Esophagus muscularis mucosa (tissue), 4 donors: ENCODE data around the gene DAAM2. TPM values are rescaled to one million over a fixed set of nuclear protein-coding genes. Genes with fewer than 3 reads are reported as not detected.

Experiments used
- DNase-seq: peaks from one replicate; pipeline ENCODE4 v3.0.0-alpha.2; 2017; ENCODE audit errors: extremely low spot score
- H3K27ac ChIP-seq, 4 donors: fragments of 200-600 bp; sonication (generic); replicated peaks in 1 of 4; 1 replicate in 3 of 4; 2 replicates in 1 of 4; pipeline ENCODE4 v1.5.1; 2016 to 2019; ENCODE audit warnings: mild to moderate bottlenecking in 1 of 4
- H3K27me3 ChIP-seq, 4 donors: fragments of 200-600 bp; sonication (generic); one replicate each; pipeline versions ENCODE4 v1.5.1 to v1.6.0; 2016 to 2019
- H3K36me3 ChIP-seq, 4 donors: fragments of 200-600 bp; sonication (generic); one replicate each; pipeline ENCODE4 v1.5.1; 2016 to 2019
- H3K4me1 ChIP-seq, 4 donors: fragments of 200-600 bp; sonication (generic); one replicate each; pipeline ENCODE4 v1.5.1; 2016 to 2019
- H3K4me3 ChIP-seq, 4 donors: fragments of 200-600 bp; sonication (generic); 1 replicate in 2 of 4; 2 replicates in 2 of 4; pipeline ENCODE4 v1.5.1; 2016 to 2019; ENCODE audit warnings: mild to moderate bottlenecking in 4 of 4, moderate library complexity in 1 of 4
- H3K9me3 ChIP-seq, 4 donors: fragments of 200-600 bp; sonication (generic); 1 replicate in 3 of 4; 2 replicates in 1 of 4; pipeline ENCODE4 v1.5.1; 2016 to 2019
- CTCF ChIP-seq, 3 experiments: fragments of 200-600 bp in 2 of 3; fragments of 450-650 bp in 1 of 3; sonication (generic) in 2 of 3; IDR thresholded peaks; one replicate each; pipeline ENCODE4 v1.5.1; 2017 to 2019; ENCODE audit warnings: antibody characterized with exemption in 3 of 3, mild to moderate bottlenecking in 2 of 3, moderate library complexity in 1 of 3
- EP300 ChIP-seq: sonication (generic); formaldehyde crosslinking; IDR thresholded peaks from one replicate; pipeline ENCODE4 v1.6.1; 2017; ENCODE audit warnings: antibody characterized with exemption
- POLR2A ChIP-seq: fragments of 450-650 bp; IDR thresholded peaks from one replicate; pipeline ENCODE4 v1.6.1; 2017; ENCODE audit warnings: antibody characterized with exemption, moderate library complexity, mild to moderate bottlenecking, low read depth
- POLR2AphosphoS5 ChIP-seq, 2 donors: sonication (generic); formaldehyde crosslinking; IDR thresholded peaks; one replicate each; pipeline ENCODE4 v1.6.1; 2017; ENCODE audit warnings: antibody characterized with exemption in 2 of 2
- WGBS: methylation state at CpG from one replicate; pipeline ENCODE4 v1.1.5; 2018; 5-methylcytosine and 5-hydroxymethylcytosine counted together
- intact Hi-C: fragments of 100-400 bp; cut with DNase I; formaldehyde crosslinking; loops from one replicate; pipeline ENCODE4 v1.15.1; 2023
- total RNA-seq, 4 donors: library from RNA; depleted of rRNA; stranded (reverse); fragments of >200 nt; gene quantifications; one replicate each; pipeline versions ENCODE4 v1.1.0 to v1.2.1, GENCODE V29; 2016

The DAAM2 gene
- total RNA-seq: 100 to 1,000 TPM; 221 to 446 (median 392) TPM

GRCh38 chr6:39791850-39792539 is at the start of gene DAAM2:
Gene DAAM2, plus strand, starts transcription at chr6:39792376. Its CDS starts 63,927 bp downstream, at chr6:39856303.
- no peaks in the 10 kb centered on the region for H3K27me3 ChIP-seq
- H3K27ac ChIP-seq: peak within 1 kb of the TSS; percentile 94 to 98 (median 96)
- peaks cover 0 to 12% (median 2%) of the 10 kb centered on the region in 4 donors for H3K36me3 ChIP-seq
- intact Hi-C loops: loop anchor here (5.0 to 10.0 kb wide), 2 partner anchors 297 to 415 kb away; no protein-coding TSS in a partner anchor
- WGBS: 9% methylated on average over 12 of the region's 55 CpGs
- H3K9me3 ChIP-seq: no peaks in the 10 kb centered on the region
- TF ChIP-seq EP300: no peak
- peak; percentile 24 for TF ChIP-seq POLR2A
- TF ChIP-seq POLR2AphosphoS5 (IDR thresholded peaks at IDR 0.05): peak; percentile 83 to 86
- peak in 1 of 3 experiments; percentile 21 for TF ChIP-seq CTCF (IDR thresholded peaks at IDR 0.05)
- peak; percentile 87 for DNase-seq
- peaks cover 13 to 53% (median 48%) of the 10 kb centered on the region in 4 donors for H3K4me1 ChIP-seq
- H3K4me3 ChIP-seq: peak within 1 kb of the TSS; percentile 83 to 87 (median 86)

GRCh38 chr6:39746795-39747194 is 45.4 kb upstream of the DAAM2 start:
- no peaks in the 10 kb centered on the region for H3K36me3 ChIP-seq
- intact Hi-C loops: no loop called here
- 97% methylated on average over 3 of the region's 3 CpGs for WGBS
- no peak overlapping the region for H3K4me3 ChIP-seq
- no peaks in the 10 kb centered on the region for H3K4me1 ChIP-seq
- H3K9me3 ChIP-seq: no peaks in the 10 kb centered on the region
- H3K27ac ChIP-seq: no peak overlapping the region
- H3K27me3 ChIP-seq: no peaks in the 10 kb centered on the region
- DNase-seq: no peak
- TF ChIP-seq POLR2AphosphoS5 (IDR thresholded peaks at IDR 0.05): no peak
- TF ChIP-seq POLR2A: no peak
- no peak for TF ChIP-seq CTCF (IDR thresholded peaks at IDR 0.05)
- TF ChIP-seq EP300: no peak

- Histone ChIP-seq H3K36me3 (no peaks in the 10 kb centered on the region), H3K27me3 (no peaks in the 10 kb centered on the region), H3K4me1 (peaks cover 14 to 26% (median 18%) of the 10 kb centered on the region in 4 donors), H3K9me3 (no peaks in the 10 kb centered on the region), H3K27ac (peak overlapping the region; percentile 37 to 63 (median 40)), H3K4me3 (no peak overlapping the region)
- TF ChIP-seq EP300: no peak
- no peak for TF ChIP-seq POLR2AphosphoS5 (IDR thresholded peaks at IDR 0.05)
- no peak for TF ChIP-seq POLR2A
- TF ChIP-seq CTCF (IDR thresholded peaks at IDR 0.05): no peak
- intact Hi-C loops: no loop called here
- WGBS: 90% methylated on average over 12 of the region's 12 CpGs
- no peak for DNase-seq
Observed at GRCh38 chr6:39752835-39753724, 39.1 kb upstream of the DAAM2 start.

GRCh38 chr6:39753725-39754045 is 38.5 kb upstream of the DAAM2 start:
- no peak for DNase-seq
- WGBS: 43% methylated on average over 3 of the region's 3 CpGs
- Histone ChIP-seq H3K9me3 (no peaks in the 10 kb centered on the region), H3K36me3 (no peaks in the 10 kb centered on the region), H3K4me3 (no peak overlapping the region), H3K4me1 (peaks cover 14 to 26% (median 18%) of the 10 kb centered on the region in 4 donors), H3K27me3 (no peaks in the 10 kb centered on the region), H3K27ac (peak overlapping the region; percentile 37 to 63 (median 40))
- intact Hi-C loops: no loop called here
- no peak for TF ChIP-seq POLR2AphosphoS5 (IDR thresholded peaks at IDR 0.05)
- no peak for TF ChIP-seq CTCF (IDR thresholded peaks at IDR 0.05)
